Hepatocyte (in vitro differentiated cells): Measurements from ENCODE around the gene FGGY.

Experiments used
- EZH2 ChIP-seq: fragments of 200-600 bp; sonication (generic); IDR thresholded peaks from 2 replicates; pipeline ENCODE4 v1.6.1; 2016; ENCODE audit warnings: antibody characterized with exemption, mild to moderate bottlenecking, borderline replicate concordance
- EZH2phosphoT487 ChIP-seq: fragments of 200-600 bp; sonication (generic); IDR thresholded peaks from one replicate; pipeline ENCODE4 v1.6.1; 2018; ENCODE audit warnings: antibody characterized with exemption, mild to moderate bottlenecking, low read depth, moderate library complexity; ENCODE audit not compliant: unreplicated experiment, severe bottlenecking
- TF ChIP-seq, protein P1 (sequence below): fragments of 200-600 bp; sonication (generic); IDR thresholded peaks from 2 replicates; pipeline ENCODE4 v1.5.1; 2016; ENCODE audit warnings: antibody characterized with exemption, mild to moderate bottlenecking; ENCODE audit not compliant: poor library complexity

DNA sequence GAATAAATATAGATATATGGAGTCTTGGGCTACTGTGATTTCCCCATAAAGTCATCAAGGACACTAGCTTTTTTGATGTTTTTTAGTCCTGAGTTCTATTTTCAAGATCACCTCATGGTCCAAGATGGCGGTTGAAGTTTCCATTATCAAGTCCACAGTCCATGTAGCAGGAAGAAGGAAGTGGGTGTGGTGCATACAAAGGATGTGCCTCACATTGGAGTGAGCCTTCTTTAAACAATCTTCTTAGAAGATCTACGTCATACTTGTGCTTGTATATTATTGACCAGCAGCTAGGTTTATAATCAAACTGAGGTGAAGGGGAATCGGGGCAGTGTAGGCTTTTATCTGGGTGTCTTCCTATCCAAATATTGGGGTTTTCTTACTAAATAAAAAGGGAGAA, 93.4 kb downstream of the FGGY start:
- TF ChIP-seq, protein P1, sequence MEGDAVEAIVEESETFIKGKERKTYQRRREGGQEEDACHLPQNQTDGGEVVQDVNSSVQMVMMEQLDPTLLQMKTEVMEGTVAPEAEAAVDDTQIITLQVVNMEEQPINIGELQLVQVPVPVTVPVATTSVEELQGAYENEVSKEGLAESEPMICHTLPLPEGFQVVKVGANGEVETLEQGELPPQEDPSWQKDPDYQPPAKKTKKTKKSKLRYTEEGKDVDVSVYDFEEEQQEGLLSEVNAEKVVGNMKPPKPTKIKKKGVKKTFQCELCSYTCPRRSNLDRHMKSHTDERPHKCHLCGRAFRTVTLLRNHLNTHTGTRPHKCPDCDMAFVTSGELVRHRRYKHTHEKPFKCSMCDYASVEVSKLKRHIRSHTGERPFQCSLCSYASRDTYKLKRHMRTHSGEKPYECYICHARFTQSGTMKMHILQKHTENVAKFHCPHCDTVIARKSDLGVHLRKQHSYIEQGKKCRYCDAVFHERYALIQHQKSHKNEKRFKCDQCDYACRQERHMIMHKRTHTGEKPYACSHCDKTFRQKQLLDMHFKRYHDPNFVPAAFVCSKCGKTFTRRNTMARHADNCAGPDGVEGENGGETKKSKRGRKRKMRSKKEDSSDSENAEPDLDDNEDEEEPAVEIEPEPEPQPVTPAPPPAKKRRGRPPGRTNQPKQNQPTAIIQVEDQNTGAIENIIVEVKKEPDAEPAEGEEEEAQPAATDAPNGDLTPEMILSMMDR: no peak
- no peak for TF ChIP-seq EZH2phosphoT487
- no peak for TF ChIP-seq EZH2
